Measurements from ENCODE around the gene PXDC1. TPM values are rescaled to one million over a fixed set of nuclear protein-coding genes. Genes with fewer than 3 reads are reported as not detected.

Gene PXDC1
- total and polyA plus RNA-seq, 2 donors (not counting 3 experiments of a cell fraction or from before 2014, with no cell fraction given): 60.9 to 121 TPM

DNA sequence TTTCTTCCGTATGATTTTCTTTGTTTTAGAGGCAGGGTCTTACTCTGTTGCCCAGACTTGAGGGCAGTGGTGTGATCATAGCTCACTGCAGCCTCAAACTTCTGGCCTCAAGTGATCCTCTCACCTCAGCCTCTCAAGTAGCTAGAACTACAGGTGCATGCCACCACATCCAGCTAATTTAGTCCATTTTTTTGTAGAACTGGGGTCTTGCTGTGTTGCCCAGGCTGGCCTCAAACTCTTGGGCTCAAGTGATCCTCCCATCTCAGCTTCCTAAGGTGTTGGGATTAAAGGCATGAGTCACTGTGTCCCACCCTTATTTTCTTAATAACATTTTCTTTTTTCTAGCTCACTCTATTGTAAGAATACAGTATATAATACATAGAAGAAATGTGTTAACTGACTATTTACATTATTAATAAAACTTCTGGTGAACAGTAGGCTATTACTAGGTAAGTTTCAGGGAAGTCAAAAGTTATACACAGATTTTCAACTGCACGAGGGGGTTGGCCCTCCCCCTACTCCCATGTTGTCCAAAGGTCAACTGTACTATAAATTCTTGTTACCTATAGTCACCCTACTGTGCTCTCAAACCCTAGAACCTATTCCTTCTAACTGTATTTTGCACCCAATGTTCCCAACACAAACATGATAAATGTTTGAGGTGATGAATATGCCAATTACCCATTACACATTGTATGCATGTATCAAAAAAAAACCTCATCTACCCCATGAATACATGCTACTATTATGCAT lies 56.3 kb downstream of the PXDC1 start:
- FAIRE-seq (no peak), DNase-seq (ENCODE audit: low read depth, low spot score) (no peak)
- intact Hi-C loops (cut with micrococcal nuclease) (no loop called here), dilution Hi-C loops (cut with MboI; ENCODE audit: extremely low pct_ligation_motif_present, low sequenced_read_pairs) (no loop called here)
- ChIA-PET POLR2A (no interaction called here), CTCF (interaction anchor here (0.8 to 1.1 kb wide), 5 partner anchors 9 to 416 kb away, joined by 3 to 4 read pairs (median 3); no protein-coding TSS in a partner anchor)
- Histone ChIP-seq H3K9me3 (replicated peaks; ENCODE audit: control insufficient read depth, insufficient read depth, low read length) (no peaks in the 10 kb centered on the region), H2AFZ (ENCODE audit: low read depth, low read length) (no peak overlapping the region), H3K4me2 (ENCODE audit: insufficient read depth, low read length) (no peak overlapping the region), H4K20me1 (replicated peaks; ENCODE audit: control insufficient read depth, extremely low read depth, insufficient read depth, low read length) (no peaks in the 10 kb centered on the region), H3K36me3 (ENCODE audit: control insufficient read depth in 2 of 2, extremely low read depth in 1 of 2, insufficient read depth in 2 of 2, low read length in 2 of 2) (no peaks in the 10 kb centered on the region), H3K4me1 (ENCODE audit: control insufficient read depth, extremely low read depth, insufficient read depth, low read length) (no peaks in the 10 kb centered on the region), H3K27ac (ENCODE audit: insufficient read depth, low read depth, low read length) (no peak overlapping the region), H3K27me3 (ENCODE audit: control insufficient read depth in 2 of 2, insufficient read depth in 2 of 2, low read length in 2 of 2) (peaks cover 0 to 1% of the 10 kb centered on the region in 2 experiments), H3K79me2 (ENCODE audit: control insufficient read depth, insufficient read depth, low read length) (no peaks in the 10 kb centered on the region), H3K4me3 (replicated peaks in 1 of 3; ENCODE audit: insufficient read depth in 1 of 3, low read depth in 1 of 3, low read length in 3 of 3) (no peak overlapping the region), H3K9me1 (replicated peaks; ENCODE audit: control insufficient read depth, extremely low read depth, insufficient read depth, low read length) (no peaks in the 10 kb centered on the region), H3K9ac (replicated peaks; ENCODE audit: extremely low read depth, insufficient read depth, low read length) (no peak overlapping the region)
- no TSS peak for BruUV-seq (replicated peaks)
- TF ChIP-seq POLR2AphosphoS5 (IDR thresholded peaks at IDR 0.05; ENCODE audit: insufficient read depth, low read depth, low read length): no peak
- no peak for TF ChIP-seq POLR2A (IDR thresholded peaks at IDR 0.05; ENCODE audit: low read depth, low read length)
- TF ChIP-seq JUN (IDR thresholded peaks at IDR 0.05; ENCODE audit: borderline replicate concordance, insufficient read depth, insufficient read length, low read depth): no peak
- TF ChIP-seq, protein P1, sequence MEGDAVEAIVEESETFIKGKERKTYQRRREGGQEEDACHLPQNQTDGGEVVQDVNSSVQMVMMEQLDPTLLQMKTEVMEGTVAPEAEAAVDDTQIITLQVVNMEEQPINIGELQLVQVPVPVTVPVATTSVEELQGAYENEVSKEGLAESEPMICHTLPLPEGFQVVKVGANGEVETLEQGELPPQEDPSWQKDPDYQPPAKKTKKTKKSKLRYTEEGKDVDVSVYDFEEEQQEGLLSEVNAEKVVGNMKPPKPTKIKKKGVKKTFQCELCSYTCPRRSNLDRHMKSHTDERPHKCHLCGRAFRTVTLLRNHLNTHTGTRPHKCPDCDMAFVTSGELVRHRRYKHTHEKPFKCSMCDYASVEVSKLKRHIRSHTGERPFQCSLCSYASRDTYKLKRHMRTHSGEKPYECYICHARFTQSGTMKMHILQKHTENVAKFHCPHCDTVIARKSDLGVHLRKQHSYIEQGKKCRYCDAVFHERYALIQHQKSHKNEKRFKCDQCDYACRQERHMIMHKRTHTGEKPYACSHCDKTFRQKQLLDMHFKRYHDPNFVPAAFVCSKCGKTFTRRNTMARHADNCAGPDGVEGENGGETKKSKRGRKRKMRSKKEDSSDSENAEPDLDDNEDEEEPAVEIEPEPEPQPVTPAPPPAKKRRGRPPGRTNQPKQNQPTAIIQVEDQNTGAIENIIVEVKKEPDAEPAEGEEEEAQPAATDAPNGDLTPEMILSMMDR (IDR thresholded peaks at IDR 0.05; ENCODE audit: extremely low read depth in 1 of 2, insufficient read depth in 1 of 2, low read depth in 1 of 2, low read length in 2 of 2): no peak
- TF ChIP-seq FOS (IDR thresholded peaks at IDR 0.05; ENCODE audit: borderline replicate concordance, insufficient read depth, low read length): no peak
- no peak for TF ChIP-seq MYC (IDR thresholded peaks at IDR 0.05; ENCODE audit: low read depth, low read length)
- TF ChIP-seq, protein P2, sequence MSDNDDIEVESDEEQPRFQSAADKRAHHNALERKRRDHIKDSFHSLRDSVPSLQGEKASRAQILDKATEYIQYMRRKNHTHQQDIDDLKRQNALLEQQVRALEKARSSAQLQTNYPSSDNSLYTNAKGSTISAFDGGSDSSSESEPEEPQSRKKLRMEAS (IDR thresholded peaks at IDR 0.05; ENCODE audit: insufficient read depth, insufficient read length): no peak
- no peak for TF ChIP-seq EZH2 (IDR thresholded peaks at IDR 0.05; ENCODE audit: borderline replicate concordance, low read depth, low read length, severe bottlenecking)

Measured in endothelial cell of umbilical vein (primary cell).